GM12878 (cell line): Measurements from ENCODE around the gene CLDN7. TPM values are rescaled to one million over a fixed set of nuclear protein-coding genes. Genes with fewer than 3 reads are reported as not detected.

ENCODE experiments used
- ATAC-seq: fragments of 200-7000 bp; cut with Tn5 transposase; 3 replicates; pipeline ENCODE4 v1.9.1; 2020; ENCODE audit warnings: mild to moderate bottlenecking, moderate library complexity
- BruUV-seq: library from RNA; stranded (reverse); fragments of 400-500 nt; replicated peaks from 2 replicates; lab custom pipeline; 2021; lab: Mats Ljungman, UMichigan
- CTCF ChIA-PET: fragments of 300-600 bp; sonication (Branson Sonifier 250); formaldehyde crosslinking; extraction: SDS; loops from one replicate; lab custom pipeline; 2021; ENCODE audit warnings: inconsistent platforms; lab: Yijun Ruan, JAX
- POLR2A ChIA-PET: fragments of 350-600 bp; formaldehyde crosslinking; extraction: SDS; loops from one replicate; lab custom pipeline; 2021; ENCODE audit warnings: inconsistent platforms; lab: Charles Lee
- RAD21 ChIA-PET: fragments of 300-600 bp; sonication (Branson Sonifier 250); formaldehyde crosslinking; loops from one replicate; lab custom pipeline; 2023; ENCODE audit warnings: antibody characterized with exemption; ENCODE audit not compliant: unreplicated experiment; lab: Charles Lee
- SMC1A ChIA-PET: fragments of 300-600 bp; sonication (Branson Sonifier 250); formaldehyde crosslinking; loops from one replicate; lab custom pipeline; 2023; ENCODE audit not compliant: unreplicated experiment, uncharacterized antibody; lab: Charles Lee
- DNase-seq: peaks from one replicate; pipeline ENCODE4 v3.0.0-alpha.2; 2011; ENCODE audit warnings: low read depth, low spot score
- FAIRE-seq: peaks from 3 replicates; lab custom pipeline; 2011; peaks lifted over from hg19 to GRCh38; lab: Jason Lieb, UNC
- H2AFZ ChIP-seq: 2 replicates; pipeline ENCODE4 v1.6.0; 2011; ENCODE audit warnings: low read depth, low read length, control low read depth; ENCODE audit not compliant: control insufficient read depth
- H3K27ac ChIP-seq: 2 replicates; pipeline ENCODE4 v1.5.1; 2011; ENCODE audit warnings: control low read depth; ENCODE audit not compliant: control insufficient read depth, insufficient read depth
- H3K27me3 ChIP-seq, 2 experiments: replicated peaks in 1 of 2; 2 replicates each; pipeline versions ENCODE4 v1.6.0 to v1.6.1; 2011; ENCODE audit warnings: low read length in 1 of 2; ENCODE audit not compliant: control insufficient read depth in 2 of 2, insufficient read depth in 2 of 2
- H3K36me3 ChIP-seq, 2 experiments: 2 replicates each; pipeline ENCODE4 v1.5.1; 2011; ENCODE audit warnings: low read length in 1 of 2; ENCODE audit not compliant: control insufficient read depth in 2 of 2, insufficient read depth in 2 of 2
- H3K4me1 ChIP-seq: 2 replicates; pipeline ENCODE4 v1.6.1; 2011; ENCODE audit warnings: mild to moderate bottlenecking, low read length, moderate library complexity, mixed read lengths; ENCODE audit not compliant: control insufficient read depth, insufficient read depth
- H3K4me2 ChIP-seq: 2 replicates; pipeline ENCODE4 v1.6.0; 2011; ENCODE audit warnings: control low read depth; ENCODE audit not compliant: control insufficient read depth, insufficient read depth
- H3K4me3 ChIP-seq: fragments of 200-600 bp; sonication (generic); 2 replicates; pipeline ENCODE4 v1.5.1; 2016
- H3K79me2 ChIP-seq: 2 replicates; pipeline ENCODE4 v1.6.0; 2011; ENCODE audit warnings: low read length; ENCODE audit not compliant: control insufficient read depth, insufficient read depth
- H3K9ac ChIP-seq: 2 replicates; pipeline ENCODE4 v1.8.0; 2011; ENCODE audit warnings: low read length, control low read depth, mixed read lengths; ENCODE audit not compliant: control insufficient read depth, insufficient read depth
- H3K9me3 ChIP-seq: replicated peaks from 3 replicates; pipeline ENCODE4 v1.5.1; 2011; ENCODE audit warnings: mild to moderate bottlenecking, low read length; ENCODE audit not compliant: control insufficient read depth, insufficient read depth
- H4K20me1 ChIP-seq: 2 replicates; pipeline ENCODE4 v1.6.0; 2011; ENCODE audit not compliant: control insufficient read depth, insufficient read depth
- ATF7 ChIP-seq: fragments of 450-650 bp; IDR thresholded peaks from 2 replicates; pipeline ENCODE4 v1.6.1; 2016; ENCODE audit warnings: low read depth, mild to moderate bottlenecking
- BHLHE40 ChIP-seq, 2 experiments: fragments of 450-650 bp in 1 of 2; IDR thresholded peaks; 2 replicates each; pipeline ENCODE4 v1.6.1; 2011 to 2017; ENCODE audit warnings: low read depth in 2 of 2, borderline replicate concordance in 1 of 2, improper control_type of control experiment in 1 of 2, low read length in 1 of 2, mild to moderate bottlenecking in 1 of 2
- CBFB ChIP-seq: IDR thresholded peaks from 2 replicates; pipeline ENCODE4 v1.6.1; 2016; ENCODE audit warnings: antibody characterized with exemption, low read depth
- DPF2 ChIP-seq: fragments of 450-650 bp; IDR thresholded peaks from 2 replicates; pipeline ENCODE4 v1.6.1; 2017; ENCODE audit warnings: mild to moderate bottlenecking
- EZH2 ChIP-seq: IDR thresholded peaks from 2 replicates; pipeline ENCODE4 v1.6.1; 2012; ENCODE audit warnings: low read depth, mild to moderate bottlenecking, control low read depth, inconsistent platforms, low read length, borderline replicate concordance; ENCODE audit not compliant: control insufficient read depth
- JUNB ChIP-seq: IDR thresholded peaks from 2 replicates; pipeline ENCODE4 v1.6.1; 2016; ENCODE audit warnings: antibody characterized with exemption, mild to moderate bottlenecking
- PAX5 ChIP-seq: IDR thresholded peaks from 2 replicates; pipeline ENCODE4 v1.6.1; 2011; ENCODE audit warnings: low read depth, low read length, borderline replicate concordance
- PML ChIP-seq: IDR thresholded peaks from 2 replicates; pipeline ENCODE4 v1.6.1; 2012; ENCODE audit warnings: low read length, inconsistent platforms
- RELA ChIP-seq: fragments of 450-650 bp; IDR thresholded peaks from 2 replicates; pipeline ENCODE4 v1.8.0; 2014; ENCODE audit warnings: borderline replicate concordance; ENCODE audit not compliant: partially characterized antibody
- SREBF1 ChIP-seq: IDR thresholded peaks from 2 replicates; pipeline ENCODE4 v1.6.1; 2012; ENCODE audit warnings: mild to moderate bottlenecking, low read length
- STAT3 ChIP-seq: IDR thresholded peaks from 2 replicates; pipeline ENCODE4 v1.6.1; 2011; ENCODE audit warnings: low read depth, low read length, improper control_type of control experiment
- TCF12 ChIP-seq: IDR thresholded peaks from 2 replicates; pipeline ENCODE4 v1.6.1; 2011; ENCODE audit warnings: low read depth, mild to moderate bottlenecking, low read length
- TCF3 ChIP-seq: IDR thresholded peaks from 2 replicates; pipeline ENCODE4 v1.6.1; 2012; ENCODE audit warnings: low read depth, mild to moderate bottlenecking, low read length, borderline replicate concordance; ENCODE audit not compliant: insufficient read depth
- TCF7 ChIP-seq: IDR thresholded peaks from 2 replicates; pipeline ENCODE4 v1.6.1; 2014; ENCODE audit warnings: antibody characterized with exemption, borderline replicate concordance
- YY1 ChIP-seq: IDR thresholded peaks from 2 replicates; pipeline ENCODE4 v1.6.1; 2011; ENCODE audit warnings: low read depth, mild to moderate bottlenecking, low read length
- ZSCAN29 ChIP-seq: fragments of 450-650 bp; IDR thresholded peaks from 2 replicates; pipeline ENCODE4 v1.6.1; 2017; ENCODE audit warnings: mild to moderate bottlenecking, moderate library complexity
- WGBS: methylation state at CpG from one replicate; pipeline ENCODE4 v1.1.6; 2016; ENCODE audit warnings: low lambda C conversion rate; ENCODE audit not compliant: insufficient replicate concordance, insufficient coverage; ENCODE audit errors: missing lambda C conversion rate; 5-methylcytosine and 5-hydroxymethylcytosine counted together
- in situ Hi-C: fragments of 300-500 bp; cut with MboI; formaldehyde crosslinking; loops from 9 replicates; pipeline ENCODE4 v1.14.3; 2018; ENCODE audit warnings: mixed read lengths
- intact Hi-C: fragments of 100-400 bp; cut with micrococcal nuclease; formaldehyde crosslinking; loops from one replicate; pipeline ENCODE4 v1.14.2; 2022; ENCODE audit not compliant: unreplicated experiment
- polyA plus RNA-seq, 11 experiments: library from polyadenylated mRNA; depleted of rRNA in 4 of 11; unstranded in 6 of 11; stranded (reverse) in 5 of 11; fragments of >200 nt; fragmentation: Nextera tagmentation in 4 of 11; fragmentation: Illumina TruSeq in 1 of 11; extraction: Ambion mirVana in 4 of 11; extraction: Trizol in 1 of 11; gene quantifications; 1 replicate in 1 of 11; 2 replicates in 10 of 11; pipeline versions ENCODE4 v1.2.1 to v1.2.3, GENCODE V29; 2011 to 2016; ENCODE audit warnings: inconsistent platforms in 2 of 11, missing spikeins in 2 of 11, low read depth in 1 of 11
- total RNA-seq, 4 experiments: library from RNA; depleted of rRNA in 3 of 4; stranded (reverse); fragments of >200 nt in 3 of 4; fragmentation: Illumina TruSeq in 1 of 4; extraction: Trizol in 1 of 4; gene quantifications; 2 replicates each; pipeline versions ENCODE4 v1.2.1 to v1.2.3, GENCODE V29; 2013 to 2021
- TF ChIP-seq, protein P1 (sequence below): fragments of 450-650 bp; IDR thresholded peaks from 2 replicates; pipeline ENCODE4 v1.6.1; 2017; ENCODE audit warnings: antibody characterized with exemption, mild to moderate bottlenecking, moderate library complexity
- TF ChIP-seq, protein P2 (sequence below): IDR thresholded peaks from 2 replicates; pipeline ENCODE4 v1.6.1; 2012; ENCODE audit warnings: low read depth, low read length, improper control_type of control experiment
- TF ChIP-seq, protein P3 (sequence below): fragments of 450-650 bp; IDR thresholded peaks from 2 replicates; pipeline ENCODE4 v1.6.1; 2016; ENCODE audit warnings: mild to moderate bottlenecking

Gene CLDN7
- total and polyA plus RNA-seq, 10 of the 15 experiments (the other 5 are each of a cell fraction or from before 2014, with no cell fraction given): 0.19 to 1.3 (median 0.36) TPM; not detected in 5

GRCh38 chr17:7259555-7259889 lies 2.8 kb downstream of the CLDN7 start:
- DNase-seq: no peak
- POLR2A ChIA-PET: no interaction called here
- BruUV-seq: no TSS peak
- no peak overlapping the region for H2AFZ ChIP-seq
- H4K20me1 ChIP-seq: no peaks in the 10 kb centered on the region
- in situ Hi-C loops: no loop called here
- WGBS: 92% methylated on average over 6 of the region's 6 CpGs
- TF ChIP-seq TCF7: no peak
- no peak for TF ChIP-seq SREBF1
- no peak for TF ChIP-seq RELA
- TF ChIP-seq, protein P1, sequence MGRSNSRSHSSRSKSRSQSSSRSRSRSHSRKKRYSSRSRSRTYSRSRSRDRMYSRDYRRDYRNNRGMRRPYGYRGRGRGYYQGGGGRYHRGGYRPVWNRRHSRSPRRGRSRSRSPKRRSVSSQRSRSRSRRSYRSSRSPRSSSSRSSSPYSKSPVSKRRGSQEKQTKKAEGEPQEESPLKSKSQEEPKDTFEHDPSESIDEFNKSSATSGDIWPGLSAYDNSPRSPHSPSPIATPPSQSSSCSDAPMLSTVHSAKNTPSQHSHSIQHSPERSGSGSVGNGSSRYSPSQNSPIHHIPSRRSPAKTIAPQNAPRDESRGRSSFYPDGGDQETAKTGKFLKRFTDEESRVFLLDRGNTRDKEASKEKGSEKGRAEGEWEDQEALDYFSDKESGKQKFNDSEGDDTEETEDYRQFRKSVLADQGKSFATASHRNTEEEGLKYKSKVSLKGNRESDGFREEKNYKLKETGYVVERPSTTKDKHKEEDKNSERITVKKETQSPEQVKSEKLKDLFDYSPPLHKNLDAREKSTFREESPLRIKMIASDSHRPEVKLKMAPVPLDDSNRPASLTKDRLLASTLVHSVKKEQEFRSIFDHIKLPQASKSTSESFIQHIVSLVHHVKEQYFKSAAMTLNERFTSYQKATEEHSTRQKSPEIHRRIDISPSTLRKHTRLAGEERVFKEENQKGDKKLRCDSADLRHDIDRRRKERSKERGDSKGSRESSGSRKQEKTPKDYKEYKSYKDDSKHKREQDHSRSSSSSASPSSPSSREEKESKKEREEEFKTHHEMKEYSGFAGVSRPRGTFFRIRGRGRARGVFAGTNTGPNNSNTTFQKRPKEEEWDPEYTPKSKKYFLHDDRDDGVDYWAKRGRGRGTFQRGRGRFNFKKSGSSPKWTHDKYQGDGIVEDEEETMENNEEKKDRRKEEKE: no peak
- no peak for TF ChIP-seq YY1
- no peak for TF ChIP-seq PML
- TF ChIP-seq, protein P2, sequence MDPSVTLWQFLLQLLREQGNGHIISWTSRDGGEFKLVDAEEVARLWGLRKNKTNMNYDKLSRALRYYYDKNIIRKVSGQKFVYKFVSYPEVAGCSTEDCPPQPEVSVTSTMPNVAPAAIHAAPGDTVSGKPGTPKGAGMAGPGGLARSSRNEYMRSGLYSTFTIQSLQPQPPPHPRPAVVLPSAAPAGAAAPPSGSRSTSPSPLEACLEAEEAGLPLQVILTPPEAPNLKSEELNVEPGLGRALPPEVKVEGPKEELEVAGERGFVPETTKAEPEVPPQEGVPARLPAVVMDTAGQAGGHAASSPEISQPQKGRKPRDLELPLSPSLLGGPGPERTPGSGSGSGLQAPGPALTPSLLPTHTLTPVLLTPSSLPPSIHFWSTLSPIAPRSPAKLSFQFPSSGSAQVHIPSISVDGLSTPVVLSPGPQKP: no peak
- TF ChIP-seq STAT3: no peak
- TF ChIP-seq EZH2: no peak
- TF ChIP-seq TCF12: no peak
- no peak for TF ChIP-seq ZSCAN29
- no peak for TF ChIP-seq CBFB
- no peak for TF ChIP-seq BHLHE40 (IDR thresholded peaks at IDR 0.05; ENCODE audit: borderline replicate concordance in 1 of 2, low read depth in 2 of 2, low read length in 1 of 2)
- TF ChIP-seq, protein P3, sequence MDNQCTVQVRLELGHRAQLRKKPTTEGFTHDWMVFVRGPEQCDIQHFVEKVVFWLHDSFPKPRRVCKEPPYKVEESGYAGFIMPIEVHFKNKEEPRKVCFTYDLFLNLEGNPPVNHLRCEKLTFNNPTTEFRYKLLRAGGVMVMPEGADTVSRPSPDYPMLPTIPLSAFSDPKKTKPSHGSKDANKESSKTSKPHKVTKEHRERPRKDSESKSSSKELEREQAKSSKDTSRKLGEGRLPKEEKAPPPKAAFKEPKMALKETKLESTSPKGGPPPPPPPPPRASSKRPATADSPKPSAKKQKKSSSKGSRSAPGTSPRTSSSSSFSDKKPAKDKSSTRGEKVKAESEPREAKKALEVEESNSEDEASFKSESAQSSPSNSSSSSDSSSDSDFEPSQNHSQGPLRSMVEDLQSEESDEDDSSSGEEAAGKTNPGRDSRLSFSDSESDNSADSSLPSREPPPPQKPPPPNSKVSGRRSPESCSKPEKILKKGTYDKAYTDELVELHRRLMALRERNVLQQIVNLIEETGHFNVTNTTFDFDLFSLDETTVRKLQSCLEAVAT: no peak
- TF ChIP-seq ATF7: no peak
- no peak for TF ChIP-seq JUNB
- no peak for TF ChIP-seq TCF3
- no peak for TF ChIP-seq PAX5
- TF ChIP-seq DPF2: no peak
- TF ChIP-seq, all 136 proteins: peak for 0
- Histone ChIP-seq H3K4me3 (no peak overlapping the region), H3K9me3 (no peaks in the 10 kb centered on the region), H3K27me3 (peaks cover 3 to 5% of the 10 kb centered on the region in 2 experiments; a peak in 2 of 4 replicates), H3K27ac (no peak overlapping the region), H3K79me2 (no peaks in the 10 kb centered on the region), H3K4me2 (no peak overlapping the region), H3K4me1 (peaks cover 17% of the 10 kb centered on the region), H3K9ac (no peak overlapping the region), H3K36me3 (peaks cover 1 to 13% of the 10 kb centered on the region in 2 experiments; a peak in 2 of 4 replicates)
- no peak for ATAC-seq
- FAIRE-seq: no peak
- SMC1A ChIA-PET: interaction anchor here (1.4 kb wide), 1 partner anchor 10 kb away, joined by 5 read pairs; no protein-coding TSS in a partner anchor
- RAD21 ChIA-PET: no interaction called here
- intact Hi-C loops: no loop called here
- CTCF ChIA-PET: interaction anchor here (0.7 kb wide), 1 partner anchor 23 kb away, joined by 3 read pairs; no protein-coding TSS in a partner anchor
